ENCODE measurements around the gene FAM3B. TPM values are rescaled to one million over a fixed set of nuclear protein-coding genes. Genes with fewer than 3 reads are reported as not detected.

The FAM3B gene
- total and polyA plus RNA-seq, 2 of the 4 experiments (the other 2 are of a cell fraction), result not detected

DNA sequence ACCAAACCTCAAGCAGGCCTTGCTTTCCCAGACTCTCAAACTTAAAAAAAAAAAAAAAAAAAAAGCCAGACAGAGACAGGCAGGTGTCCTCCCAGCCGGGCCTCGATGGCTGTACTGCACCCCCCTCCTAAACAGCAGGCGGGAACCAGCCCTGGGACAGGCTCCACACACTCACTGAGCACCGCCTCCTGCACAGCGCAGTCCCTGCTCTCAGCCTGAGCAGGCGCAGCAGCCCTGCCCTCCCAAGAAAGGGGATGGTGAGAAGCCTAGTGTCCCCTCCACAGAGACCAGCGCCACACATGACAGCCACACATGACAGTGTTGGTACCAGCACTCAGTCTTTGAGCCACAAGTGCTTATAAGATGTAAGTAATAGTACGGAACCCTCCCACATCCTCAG lies 57.2 kb downstream of the FAM3B start:
- Histone ChIP-seq H3K9me1 (ENCODE audit: insufficient read depth, low read length) (no peaks in the 10 kb centered on the region), H4K91ac (ENCODE audit: insufficient read depth, low read depth, low read length) (no peak overlapping the region), H3K23ac (ENCODE audit: low read depth, low read length) (no peak overlapping the region), H3K4me3 (ENCODE audit: insufficient read depth, low read depth, low read length) (no peak overlapping the region), H3K9me3 (ENCODE audit: control insufficient read depth, insufficient read depth, low read length) (no peaks in the 10 kb centered on the region; the same call in 1 of the 2 replicates), H3K4me1 (ENCODE audit: control insufficient read depth, insufficient read depth, low read length) (no peaks in the 10 kb centered on the region), H2AK5ac (ENCODE audit: low read depth, low read length) (no peak overlapping the region), H3K36me3 (ENCODE audit: control insufficient read depth, insufficient read depth, low read length) (no peaks in the 10 kb centered on the region), H3K14ac (replicated peaks; ENCODE audit: low read depth, low read length) (no peak overlapping the region), H2BK5ac (ENCODE audit: low read depth, low read length, poor library complexity, severe bottlenecking) (no peak overlapping the region), H3K79me1 (ENCODE audit: low read depth in 1 of 2, low read length in 2 of 2) (no peaks in the 10 kb centered on the region), H2AFZ (replicated peaks; ENCODE audit: low read length, poor library complexity) (no peak overlapping the region), H3K4me2 (ENCODE audit: low read depth, low read length) (no peak overlapping the region), H2BK120ac (ENCODE audit: low read depth, low read length) (no peak overlapping the region), H3K27me3 (ENCODE audit: control insufficient read depth, insufficient read depth, low read length) (no peaks in the 10 kb centered on the region; the same call in 1 of the 2 replicates), H3K4ac (ENCODE audit: low read depth, low read length) (no peak overlapping the region), H3K9ac (ENCODE audit: low read depth, low read length) (no peak overlapping the region), H4K20me1 (ENCODE audit: insufficient read depth, low read length) (no peaks in the 10 kb centered on the region), H3K27ac (ENCODE audit: insufficient read depth, low read length) (no peak overlapping the region), H2AK9ac (replicated peaks; ENCODE audit: low read depth, low read length, poor library complexity) (no peak overlapping the region), H3K18ac (ENCODE audit: low read depth, low read length) (no peak overlapping the region), H4K5ac (ENCODE audit: low read depth, low read length) (no peak overlapping the region), H3K56ac (ENCODE audit: extremely low read depth, insufficient read depth, low read length) (no peak overlapping the region), H4K8ac (ENCODE audit: low read depth in 2 of 2, low read length in 2 of 2) (no peak overlapping the region), H2BK15ac (ENCODE audit: low read depth, low read length) (no peak overlapping the region), H2BK20ac (ENCODE audit: low read depth, low read length) (no peak overlapping the region)
- POLR2A ChIA-PET (ENCODE audit: unreplicated experiment), result no interaction called here
- no CpG with 5 or more reads among the region's 8 CpGs for WGBS, 2 experiments (ENCODE audit: extremely low coverage in 2 of 2, insufficient read length in 1 of 2)
- CTCF ChIA-PET, result interaction anchor here (0.6 to 1.0 kb wide), 2 partner anchors 10 to 58 kb away, joined by 3 to 4 read pairs; no protein-coding TSS in a partner anchor
- dilution Hi-C loops (cut with HindIII; ENCODE audit: low sequenced_read_pairs, unreplicated experiment) (no loop called here), intact Hi-C loops (cut with micrococcal nuclease) (no loop called here), in situ Hi-C loops (cut with MboI; ENCODE audit: low sequenced_read_pairs) (no loop called here)
- ATAC-seq (ENCODE audit: low read depth) (no peak), DNase-seq (no peak)
- BruUV-seq (replicated peaks), result no TSS peak
- no peak for TF ChIP-seq RAD21 (IDR thresholded peaks at IDR 0.05; ENCODE audit: low read length)
- no peak for TF ChIP-seq CHD1 (IDR thresholded peaks at IDR 0.05; ENCODE audit: low read depth, low read length)
- no peak for TF ChIP-seq RCOR1 (IDR thresholded peaks at IDR 0.05; ENCODE audit: insufficient replicate concordance, low read length)
- TF ChIP-seq MXI1 (IDR thresholded peaks at IDR 0.05; ENCODE audit: borderline replicate concordance, low read depth, low read length), result no peak
- TF ChIP-seq, protein P1, sequence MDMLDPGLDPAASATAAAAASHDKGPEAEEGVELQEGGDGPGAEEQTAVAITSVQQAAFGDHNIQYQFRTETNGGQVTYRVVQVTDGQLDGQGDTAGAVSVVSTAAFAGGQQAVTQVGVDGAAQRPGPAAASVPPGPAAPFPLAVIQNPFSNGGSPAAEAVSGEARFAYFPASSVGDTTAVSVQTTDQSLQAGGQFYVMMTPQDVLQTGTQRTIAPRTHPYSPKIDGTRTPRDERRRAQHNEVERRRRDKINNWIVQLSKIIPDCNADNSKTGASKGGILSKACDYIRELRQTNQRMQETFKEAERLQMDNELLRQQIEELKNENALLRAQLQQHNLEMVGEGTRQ (IDR thresholded peaks at IDR 0.05; ENCODE audit: low read depth, low read length), result no peak
- TF ChIP-seq CEBPB (IDR thresholded peaks at IDR 0.05; ENCODE audit: low read depth, low read length), result no peak
- TF ChIP-seq SMC3 (IDR thresholded peaks at IDR 0.05; ENCODE audit: low read depth, low read length), result no peak
- TF ChIP-seq, protein P2, sequence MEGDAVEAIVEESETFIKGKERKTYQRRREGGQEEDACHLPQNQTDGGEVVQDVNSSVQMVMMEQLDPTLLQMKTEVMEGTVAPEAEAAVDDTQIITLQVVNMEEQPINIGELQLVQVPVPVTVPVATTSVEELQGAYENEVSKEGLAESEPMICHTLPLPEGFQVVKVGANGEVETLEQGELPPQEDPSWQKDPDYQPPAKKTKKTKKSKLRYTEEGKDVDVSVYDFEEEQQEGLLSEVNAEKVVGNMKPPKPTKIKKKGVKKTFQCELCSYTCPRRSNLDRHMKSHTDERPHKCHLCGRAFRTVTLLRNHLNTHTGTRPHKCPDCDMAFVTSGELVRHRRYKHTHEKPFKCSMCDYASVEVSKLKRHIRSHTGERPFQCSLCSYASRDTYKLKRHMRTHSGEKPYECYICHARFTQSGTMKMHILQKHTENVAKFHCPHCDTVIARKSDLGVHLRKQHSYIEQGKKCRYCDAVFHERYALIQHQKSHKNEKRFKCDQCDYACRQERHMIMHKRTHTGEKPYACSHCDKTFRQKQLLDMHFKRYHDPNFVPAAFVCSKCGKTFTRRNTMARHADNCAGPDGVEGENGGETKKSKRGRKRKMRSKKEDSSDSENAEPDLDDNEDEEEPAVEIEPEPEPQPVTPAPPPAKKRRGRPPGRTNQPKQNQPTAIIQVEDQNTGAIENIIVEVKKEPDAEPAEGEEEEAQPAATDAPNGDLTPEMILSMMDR (conservative IDR thresholded peaks at IDR 0.05; ENCODE audit: low read depth, low read length), result no peak
- TF ChIP-seq RFX5 (IDR thresholded peaks at IDR 0.05; ENCODE audit: low read depth, low read length), result no peak
- no peak for TF ChIP-seq MAZ (IDR thresholded peaks at IDR 0.05; ENCODE audit: borderline replicate concordance, low read depth, low read length)
- TF ChIP-seq BHLHE40 (IDR thresholded peaks at IDR 0.05; ENCODE audit: low read depth, low read length), result no peak
- TF ChIP-seq, protein P3, sequence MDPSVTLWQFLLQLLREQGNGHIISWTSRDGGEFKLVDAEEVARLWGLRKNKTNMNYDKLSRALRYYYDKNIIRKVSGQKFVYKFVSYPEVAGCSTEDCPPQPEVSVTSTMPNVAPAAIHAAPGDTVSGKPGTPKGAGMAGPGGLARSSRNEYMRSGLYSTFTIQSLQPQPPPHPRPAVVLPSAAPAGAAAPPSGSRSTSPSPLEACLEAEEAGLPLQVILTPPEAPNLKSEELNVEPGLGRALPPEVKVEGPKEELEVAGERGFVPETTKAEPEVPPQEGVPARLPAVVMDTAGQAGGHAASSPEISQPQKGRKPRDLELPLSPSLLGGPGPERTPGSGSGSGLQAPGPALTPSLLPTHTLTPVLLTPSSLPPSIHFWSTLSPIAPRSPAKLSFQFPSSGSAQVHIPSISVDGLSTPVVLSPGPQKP (IDR thresholded peaks at IDR 0.05; ENCODE audit: borderline replicate concordance, low read depth, low read length), result no peak
- TF ChIP-seq MAFK (IDR thresholded peaks at IDR 0.05; ENCODE audit: low read depth, low read length), result no peak
- no peak for TF ChIP-seq NFE2L2 (IDR thresholded peaks at IDR 0.05; ENCODE audit: low read depth, low read length)
- no peak for TF ChIP-seq POLR2A (IDR thresholded peaks at IDR 0.05; ENCODE audit: low read depth, low read length)
- TF ChIP-seq FOS (IDR thresholded peaks at IDR 0.05; ENCODE audit: low read depth, low read length), result no peak

Data from IMR-90 (cell line).